IPS-18c (cell line): Measurements from ENCODE around the gene PRCP.

ENCODE experiments used
- H3K4me3 ChIP-seq: 2 replicates; pipeline ENCODE4 v1.7.0; 2013; ENCODE audit warnings: low read depth, mild to moderate bottlenecking, low read length, moderate library complexity; ENCODE audit not compliant: insufficient read depth
- H3K9me3 ChIP-seq: one replicate; pipeline ENCODE4 v1.6.1; 2013; ENCODE audit warnings: mild to moderate bottlenecking, low read length, moderate library complexity; ENCODE audit not compliant: control insufficient read depth, insufficient read depth

Gene PRCP

DNA sequence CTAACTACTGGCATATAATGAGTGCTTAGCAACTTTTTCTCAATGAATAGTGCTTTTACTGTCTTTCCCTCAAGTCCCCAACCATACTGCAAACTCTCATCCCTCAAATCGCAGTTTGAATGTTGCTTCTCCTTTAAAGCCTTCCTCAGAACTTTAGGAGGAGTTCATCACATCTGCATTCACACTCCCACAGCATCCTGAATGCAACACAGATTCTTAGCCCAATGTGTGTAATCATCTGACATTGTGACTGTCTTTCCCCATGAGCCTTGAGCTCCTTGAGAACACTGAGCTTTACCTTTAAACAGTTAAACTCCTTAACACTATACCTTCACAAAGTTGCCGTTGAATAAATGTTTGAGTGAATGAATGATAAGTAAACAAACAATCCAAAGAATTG lies 84.8 kb downstream of the PRCP start:
- H3K9me3 ChIP-seq = no peaks in the 10 kb centered on the region

DNA sequence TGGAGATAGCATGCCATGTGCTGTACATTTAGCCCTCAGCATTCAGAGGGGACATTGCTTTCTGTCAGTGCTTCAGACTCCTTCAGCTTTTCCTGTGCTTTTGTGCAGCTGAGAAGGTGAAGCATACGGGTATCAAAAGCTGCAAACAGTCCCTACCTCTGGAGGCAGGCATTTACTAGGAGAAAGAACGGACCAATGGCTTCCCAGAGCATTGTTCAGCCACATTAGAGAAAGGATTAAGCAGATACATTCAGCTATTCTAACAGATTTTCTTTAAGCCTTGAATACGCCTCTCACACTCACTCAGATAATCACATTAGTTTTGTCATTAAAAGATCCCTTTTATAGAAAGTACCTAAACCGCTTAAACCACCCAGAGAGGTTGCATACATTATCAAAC lies 85.9 kb downstream of the PRCP start:
- no peaks in the 10 kb centered on the region for H3K9me3 ChIP-seq
- H3K4me3 ChIP-seq = no peak overlapping the region

More for the DNA sequence above, 84.8 kb downstream of the PRCP start:
- H3K4me3 ChIP-seq = no peak overlapping the region

DNA sequence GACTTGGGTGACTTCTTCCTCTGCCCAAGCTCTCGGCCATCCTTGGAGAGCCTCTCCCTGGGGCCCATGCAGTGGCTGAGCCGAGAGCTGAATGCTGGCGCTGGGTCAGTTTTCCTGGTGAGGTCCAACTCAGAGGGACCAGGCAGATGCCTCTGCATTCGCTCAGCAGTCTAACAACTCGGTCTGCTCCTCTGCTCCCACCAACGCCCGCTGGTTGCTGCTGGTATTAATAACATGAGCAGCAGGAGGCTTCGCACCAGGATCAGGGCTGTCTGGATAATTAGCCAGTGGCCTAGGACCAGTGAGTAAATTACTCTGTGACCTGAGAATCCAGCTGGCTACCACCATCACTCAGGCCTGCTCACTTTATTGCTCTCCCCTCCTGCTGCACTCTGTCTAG lies 88.9 kb downstream of the PRCP start:
- no peak overlapping the region for H3K4me3 ChIP-seq
- H3K9me3 ChIP-seq = no peaks in the 10 kb centered on the region

GRCh38 chr11:82810738-82811137 lies 89.5 kb downstream of the PRCP start:
- Histone ChIP-seq H3K9me3 (no peaks in the 10 kb centered on the region), H3K4me3 (no peak overlapping the region)

GRCh38 chr11:82810326-82810725 lies 89.9 kb downstream of the PRCP start:
- Histone ChIP-seq H3K4me3 (no peak overlapping the region), H3K9me3 (no peaks in the 10 kb centered on the region)

GRCh38 chr11:82807646-82808045 lies 92.6 kb downstream of the PRCP start:
- Histone ChIP-seq H3K4me3 (no peak overlapping the region), H3K9me3 (no peaks in the 10 kb centered on the region)

- Histone ChIP-seq H3K4me3 (no peak overlapping the region), H3K9me3 (no peaks in the 10 kb centered on the region)
These were observed 97.5 kb downstream of the PRCP start for GRCh38 chr11:82802710-82803109.

DNA sequence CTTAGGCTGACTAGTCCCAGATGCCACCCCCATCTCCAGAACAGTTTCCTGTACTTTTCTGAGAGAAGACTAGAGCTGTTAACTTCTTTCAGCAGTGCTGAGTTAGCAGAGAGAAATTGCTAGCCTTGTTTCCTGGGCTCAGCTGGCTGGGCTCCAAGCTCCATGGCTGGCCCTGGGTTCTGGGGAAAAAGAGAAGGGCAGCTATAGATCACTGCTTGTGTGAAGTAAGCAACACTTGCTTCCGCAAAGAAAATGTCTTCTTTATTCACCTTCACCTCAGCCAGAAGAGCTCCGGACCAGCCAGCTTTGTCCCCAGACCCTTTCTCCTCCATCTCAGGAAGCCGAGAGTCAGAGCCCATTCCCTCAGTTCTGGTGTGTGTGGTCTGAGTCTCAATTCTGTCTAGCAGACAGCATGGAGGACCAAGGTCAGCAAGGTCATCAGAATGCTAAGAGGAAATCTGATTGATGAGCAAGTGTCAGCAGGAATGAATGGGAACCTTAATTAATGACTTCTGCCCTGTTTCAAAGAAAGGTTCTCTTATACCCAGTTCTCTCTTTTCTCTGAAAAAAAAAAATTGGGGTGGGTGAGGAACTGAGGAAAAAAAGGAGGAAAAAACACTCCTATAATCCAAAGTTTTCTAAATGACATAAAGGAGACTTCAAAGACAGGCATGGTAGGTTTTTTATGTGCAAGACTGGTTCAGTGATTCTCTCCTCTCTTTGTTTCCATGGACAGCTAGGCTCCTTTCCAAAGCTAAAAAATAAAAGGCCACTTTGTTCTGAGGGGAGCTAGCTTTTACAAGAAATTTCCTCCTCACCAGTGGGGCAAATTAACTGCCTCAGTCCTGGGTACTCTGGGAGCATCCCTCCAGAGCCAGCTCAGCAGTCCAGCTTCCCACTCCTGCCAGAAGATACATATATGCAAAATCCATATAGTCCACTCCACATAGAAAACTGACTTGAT lies 103.0 kb downstream of the PRCP start:
- no peak overlapping the region for H3K4me3 ChIP-seq
- H3K9me3 ChIP-seq = no peaks in the 10 kb centered on the region

- Histone ChIP-seq H3K4me3 (no peak overlapping the region), H3K9me3 (no peaks in the 10 kb centered on the region)
These were observed 105.7 kb downstream of the PRCP start for GRCh38 chr11:82794490-82794889.

GRCh38 chr11:82792822-82793569 lies 107.2 kb downstream of the PRCP start:
- no peak overlapping the region for H3K4me3 ChIP-seq
- H3K9me3 ChIP-seq = no peaks in the 10 kb centered on the region

DNA sequence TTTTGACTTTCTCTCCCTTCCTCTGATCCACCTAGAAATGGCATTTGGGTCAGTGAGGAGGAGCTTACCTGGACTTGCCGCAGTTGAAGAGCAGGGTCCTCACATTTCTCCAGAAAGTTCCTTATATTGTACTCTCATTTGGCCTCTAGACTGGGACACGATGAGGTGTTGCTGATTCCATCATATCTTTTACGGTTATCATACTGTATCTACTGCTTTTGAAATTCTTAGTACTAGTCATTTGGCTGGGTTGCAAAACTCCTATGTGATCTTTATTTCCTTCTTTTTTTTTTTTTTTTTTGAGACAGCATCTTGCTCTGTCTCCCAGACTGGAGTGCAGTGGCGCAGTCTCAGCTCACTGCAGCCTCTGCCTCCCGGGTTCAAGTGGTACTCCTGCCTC lies 107.9 kb downstream of the PRCP start:
- no peaks in the 10 kb centered on the region for H3K9me3 ChIP-seq
- no peak overlapping the region for H3K4me3 ChIP-seq

DNA sequence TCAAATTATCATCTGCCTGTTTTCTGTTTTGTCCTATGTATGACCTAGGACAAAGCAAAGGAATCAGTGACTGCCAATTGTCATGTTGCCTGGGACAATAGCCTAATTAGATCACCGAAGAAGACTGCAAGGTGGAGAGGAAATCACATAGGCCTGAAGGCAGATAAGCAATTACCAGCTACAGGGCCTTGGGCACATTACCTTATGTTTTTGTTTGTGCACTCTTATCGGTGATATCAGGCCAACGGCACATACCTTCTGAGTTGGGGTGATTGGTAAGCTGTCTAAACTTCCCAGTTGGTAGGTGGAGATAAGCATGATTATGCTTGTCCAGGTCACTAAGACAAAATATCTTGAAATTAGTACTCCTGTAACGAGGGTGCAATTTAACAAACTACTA lies 108.5 kb downstream of the PRCP start:
- Histone ChIP-seq H3K9me3 (no peaks in the 10 kb centered on the region), H3K4me3 (no peak overlapping the region)

- Histone ChIP-seq H3K4me3 (no peak overlapping the region), H3K9me3 (no peaks in the 10 kb centered on the region)
These were observed 109.3 kb downstream of the PRCP start for GRCh38 chr11:82790723-82791484.

DNA sequence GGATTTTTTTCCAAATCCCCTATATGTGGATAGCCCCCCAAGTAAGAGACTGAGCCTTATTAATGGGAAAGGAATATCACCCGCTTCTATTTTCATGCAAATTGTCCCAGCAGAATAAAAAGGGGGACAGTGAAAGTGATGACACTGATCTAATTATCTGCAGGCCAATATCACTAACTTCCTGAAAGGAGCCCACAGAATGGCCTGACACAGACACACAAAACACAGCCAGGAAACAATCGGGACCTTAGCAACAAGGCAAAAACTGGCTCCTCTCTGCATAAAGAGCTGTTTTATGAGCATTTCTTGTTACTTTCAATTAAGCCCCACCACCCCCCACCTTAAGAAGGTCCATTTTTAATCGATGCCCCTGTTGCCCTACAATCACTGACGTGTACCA lies 112.2 kb downstream of the PRCP start:
- Histone ChIP-seq H3K4me3 (no peak overlapping the region), H3K9me3 (no peaks in the 10 kb centered on the region)

DNA sequence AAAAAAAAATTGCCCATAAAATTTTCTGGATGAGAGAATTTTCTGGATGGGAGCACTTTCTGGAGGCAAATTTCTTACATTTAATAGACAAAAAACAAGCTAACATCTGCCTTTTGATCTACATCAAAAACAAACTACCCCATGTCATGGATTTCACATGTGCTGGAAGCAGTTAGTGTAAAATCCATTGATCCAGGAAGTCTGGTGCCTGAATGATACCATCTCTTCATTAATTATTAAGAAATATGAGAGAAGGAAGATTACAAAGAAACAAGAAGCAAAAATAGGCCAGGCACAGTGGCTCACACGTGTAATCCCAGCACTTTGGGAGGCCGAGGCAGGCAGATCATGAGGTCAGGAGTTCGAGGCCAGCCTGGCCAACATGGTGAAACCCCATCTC lies 113.4 kb downstream of the PRCP start:
- no peaks in the 10 kb centered on the region for H3K9me3 ChIP-seq
- no peak overlapping the region for H3K4me3 ChIP-seq

- no peaks in the 10 kb centered on the region for H3K9me3 ChIP-seq
- H3K4me3 ChIP-seq = no peak overlapping the region
These were observed 114.2 kb downstream of the PRCP start for GRCh38 chr11:82786001-82786400.

DNA sequence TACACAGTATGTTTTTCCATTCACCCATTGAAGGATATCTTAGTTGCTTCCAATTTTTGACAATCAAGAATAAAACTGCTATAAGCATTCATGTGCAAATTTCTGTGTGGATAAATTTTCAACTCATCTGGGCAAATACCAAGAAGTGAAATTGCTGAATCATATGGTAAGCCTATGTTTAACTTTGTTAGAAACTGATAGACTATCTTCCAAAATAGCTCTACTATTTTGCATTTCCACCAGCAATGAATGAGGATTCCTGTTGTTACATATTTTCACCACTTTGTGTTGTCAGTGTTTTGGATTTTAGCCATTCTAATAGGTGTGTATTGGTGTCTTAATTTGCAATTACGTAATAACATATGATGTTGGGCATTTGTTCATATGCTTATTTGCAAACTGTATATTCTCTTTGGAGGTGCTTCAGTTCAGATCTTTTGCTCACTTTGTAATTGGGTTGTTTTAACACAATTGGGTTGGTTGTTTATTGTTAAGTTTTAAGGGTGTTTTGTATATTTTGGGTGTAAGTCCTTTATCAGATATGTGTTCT lies 117.3 kb downstream of the PRCP start:
- no peaks in the 10 kb centered on the region for H3K9me3 ChIP-seq
- H3K4me3 ChIP-seq = no peak overlapping the region
